NCI-H1694 (cell line): Measurements from ENCODE around the gene HEATR3.

Experiments used
- DNase-seq: peaks from one replicate; lab custom pipeline; 2025; lab: John Stamatoyannopoulos, UW

HEATR3 gene

DNA sequence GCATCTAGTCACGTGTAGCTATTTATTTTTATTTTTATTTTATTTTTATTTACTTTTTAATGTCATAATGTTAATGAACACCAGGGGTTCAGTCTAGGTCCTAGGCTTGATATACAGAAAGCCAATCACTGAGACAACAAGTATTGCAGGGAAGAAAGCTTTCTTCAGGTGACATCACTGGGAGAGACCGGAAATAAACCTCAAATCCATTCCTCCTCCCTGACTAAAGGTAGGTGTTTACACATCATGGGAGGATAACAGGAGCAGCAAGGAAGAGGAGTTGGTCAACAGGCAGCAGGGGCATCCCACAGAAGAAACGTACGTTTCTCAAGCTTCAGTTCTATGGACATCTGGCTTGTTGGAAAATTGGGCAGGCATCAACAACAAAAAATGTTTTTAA lies 9.5 kb upstream of the HEATR3 start:
- DNase-seq, result no peak

DNA sequence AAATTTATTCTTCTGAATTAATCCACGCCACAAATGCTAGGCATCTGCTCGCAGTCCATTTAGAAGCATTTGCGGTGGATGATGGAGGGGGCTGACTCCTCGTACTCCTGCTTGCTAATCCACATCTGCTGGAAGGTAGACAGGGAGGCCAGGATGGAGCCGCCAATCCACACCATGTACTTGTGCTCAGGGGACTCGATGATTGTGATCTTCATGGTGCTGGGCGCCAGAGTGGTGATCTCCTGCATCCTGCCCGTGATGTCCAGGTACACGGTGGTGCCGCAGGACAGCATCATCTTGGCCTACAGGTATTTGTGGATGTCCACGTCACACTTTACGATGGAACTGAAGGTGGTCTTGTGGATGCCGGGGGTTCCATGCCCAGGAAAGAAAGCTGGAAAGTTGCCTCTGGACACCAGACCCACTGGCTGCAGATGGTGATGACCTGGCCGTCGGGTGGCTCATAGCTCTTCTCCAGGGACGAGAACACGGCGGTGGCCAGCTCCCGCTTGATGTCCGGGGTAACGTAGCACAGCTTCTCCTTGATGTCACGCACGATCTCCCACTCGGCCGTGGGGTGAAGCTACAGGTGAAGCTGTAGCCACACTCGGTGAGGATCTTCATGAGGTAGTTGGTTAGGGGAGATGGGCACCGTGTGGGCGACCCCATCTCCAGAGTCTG lies 7.5 kb upstream of the HEATR3 start:
- DNase-seq, result no peak

DNA sequence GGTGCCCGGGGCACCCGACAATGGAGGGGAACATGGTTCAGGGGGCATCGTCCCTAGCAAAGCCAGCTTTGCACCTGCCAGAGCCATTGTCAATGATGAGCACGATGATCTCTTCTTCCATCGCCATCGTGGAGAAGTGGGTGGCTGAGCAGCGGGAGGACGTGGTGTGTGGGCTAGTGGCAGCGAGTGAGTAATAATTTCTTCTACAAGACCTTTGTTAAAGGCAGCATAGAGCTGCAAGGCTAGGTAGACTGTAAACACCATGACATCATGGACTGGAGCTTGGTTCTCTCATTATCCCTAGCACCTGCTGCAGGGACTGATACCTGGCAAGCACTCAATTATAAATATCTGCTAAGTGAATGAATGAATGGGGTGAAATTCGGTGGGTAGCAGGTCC lies 6.7 kb upstream of the HEATR3 start:
- DNase-seq, result no peak

DNA sequence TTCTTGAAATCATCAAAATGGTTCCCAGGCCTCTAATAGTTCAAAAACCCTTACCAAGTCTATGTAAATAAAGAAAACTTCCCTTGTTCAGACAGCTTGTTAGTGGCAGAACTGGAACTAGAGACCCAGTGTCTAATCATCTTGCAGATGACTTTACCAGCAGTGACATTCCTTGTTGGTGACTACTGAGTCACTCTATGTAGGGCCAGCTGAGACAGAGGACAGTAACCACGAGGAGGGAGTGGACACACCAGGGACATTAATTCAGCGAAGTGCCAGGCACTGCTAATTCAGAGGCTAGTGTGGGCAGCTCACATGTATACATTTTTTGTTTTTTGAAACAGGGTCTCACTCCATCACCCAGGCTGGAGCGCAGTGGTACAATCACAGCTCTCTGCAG lies 6.1 kb upstream of the HEATR3 start:
- DNase-seq, result no peak

DNA sequence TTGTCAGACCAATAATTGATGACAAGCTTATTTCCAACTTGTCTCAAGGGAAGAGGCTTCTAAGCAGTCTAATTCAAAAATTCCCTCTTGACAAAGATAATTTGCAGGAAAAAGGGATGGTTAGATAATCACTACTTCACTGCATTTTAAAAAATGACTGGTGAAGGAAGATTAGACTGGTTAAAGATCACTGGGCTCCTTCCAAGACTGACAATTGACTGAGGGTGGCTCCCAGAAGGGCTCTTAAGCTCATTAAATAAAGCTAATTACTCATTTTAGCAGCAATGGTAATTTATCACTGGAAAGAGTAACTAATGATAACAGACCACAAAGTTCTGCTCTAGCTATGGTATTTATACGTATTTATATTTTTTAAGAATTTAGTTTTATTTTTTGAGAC lies 4.4 kb upstream of the HEATR3 start:
- no peak for DNase-seq

DNA sequence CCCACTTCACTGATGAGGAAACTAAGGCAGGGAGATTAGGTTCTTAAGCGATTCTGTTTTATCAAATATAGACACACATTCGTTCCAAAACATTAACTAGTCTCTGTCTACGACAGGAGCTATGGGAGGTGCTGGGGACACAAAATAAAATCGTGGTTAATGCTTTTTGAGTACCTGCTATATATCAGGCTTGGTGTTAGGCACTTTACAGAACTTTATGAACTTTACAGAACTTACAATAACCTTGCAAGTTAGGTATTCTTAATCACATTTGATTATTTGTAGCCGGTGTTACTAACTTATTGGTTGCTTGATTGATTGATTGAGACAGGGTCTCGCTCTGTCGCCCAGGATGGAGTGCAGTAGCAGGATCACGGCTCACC lies 538 bp upstream of the HEATR3 start:
- no peak for DNase-seq

DNA sequence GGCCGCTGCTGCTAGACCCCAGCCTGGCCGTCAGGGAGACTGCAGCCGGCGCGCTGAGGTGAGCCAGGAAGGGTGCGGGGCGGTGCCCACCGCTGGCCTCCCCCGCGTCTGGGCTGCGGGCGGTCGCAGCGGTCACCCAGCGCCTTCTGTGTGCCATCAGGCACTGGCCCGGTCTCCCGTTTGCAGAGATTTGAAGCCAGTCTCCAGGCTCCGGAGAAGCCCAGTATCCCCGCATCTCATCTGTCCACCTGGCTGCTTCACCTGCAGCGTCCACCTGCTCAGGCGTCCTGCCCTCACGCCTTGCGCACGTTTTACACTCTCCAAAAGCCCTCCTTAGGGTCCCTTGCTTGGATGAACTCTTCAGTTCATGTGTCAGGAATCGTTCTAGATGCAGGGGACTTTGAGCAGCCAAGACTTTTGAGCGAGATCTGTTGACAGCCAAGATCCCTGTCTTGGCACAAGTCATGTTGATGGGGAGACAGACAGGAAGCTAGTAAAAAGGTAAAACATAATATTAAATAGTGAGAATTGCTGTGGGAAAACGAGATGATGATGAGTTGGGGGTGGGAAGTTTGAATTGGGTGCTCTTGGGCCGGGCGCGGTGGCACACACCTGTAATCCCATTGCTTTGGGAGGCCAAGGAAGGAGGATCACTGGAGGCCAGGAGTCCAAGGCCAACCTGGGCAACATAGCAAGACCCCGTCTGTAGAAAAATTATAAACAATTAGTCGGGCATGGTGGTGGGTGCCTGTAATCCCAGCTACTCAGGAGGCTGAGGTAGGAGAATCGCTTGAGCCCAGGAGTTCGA lies 916 bp downstream of the HEATR3 start:
- no peak for DNase-seq

DNA sequence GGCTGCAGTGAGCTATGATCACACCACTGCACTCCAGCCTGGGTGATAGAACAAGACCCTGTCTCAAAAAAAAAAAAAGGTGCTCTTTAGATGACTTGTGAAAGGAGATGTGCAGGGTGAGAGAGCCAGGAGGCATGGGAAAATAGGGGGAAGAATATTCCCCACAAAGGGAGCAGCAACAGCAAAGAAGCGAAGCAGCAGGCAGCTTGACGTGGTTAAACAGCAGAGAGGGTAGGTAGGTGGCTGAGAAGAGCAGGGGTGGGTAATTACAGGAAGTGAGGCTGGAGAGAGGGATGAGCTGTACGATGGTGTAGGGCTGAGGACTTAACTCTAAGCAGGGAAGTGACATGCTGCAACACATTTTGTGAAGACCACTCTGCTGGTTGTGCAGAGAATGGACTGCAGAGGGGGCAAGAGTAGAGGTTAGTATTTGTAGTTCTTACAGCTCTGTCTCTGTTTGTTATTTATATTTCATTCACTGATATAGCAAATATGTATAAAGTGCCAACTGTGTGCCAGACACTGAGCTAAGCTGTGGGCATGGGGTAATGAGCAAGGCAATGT lies 1.6 kb downstream of the HEATR3 start:
- DNase-seq, result peak; percentile 41

DNA sequence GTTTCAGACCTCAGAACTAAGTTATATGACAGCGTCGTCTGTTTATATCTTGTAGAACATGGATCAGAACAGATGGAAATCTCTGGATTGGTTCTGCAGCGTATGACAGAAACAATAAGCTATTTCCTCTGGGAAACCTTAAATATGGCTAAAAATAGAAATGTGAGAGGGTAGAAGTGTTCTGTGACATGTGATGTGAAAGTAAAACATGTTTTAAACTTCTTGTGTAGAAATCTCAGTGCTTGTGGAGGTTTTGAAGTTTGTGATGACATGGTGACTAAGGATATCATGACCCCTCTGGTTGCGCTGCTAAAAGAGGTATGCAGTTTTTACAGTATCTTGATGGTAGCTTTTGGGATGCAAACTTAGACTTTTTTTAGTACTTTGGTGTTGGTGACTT lies 2.8 kb downstream of the HEATR3 start:
- DNase-seq, result no peak

DNA sequence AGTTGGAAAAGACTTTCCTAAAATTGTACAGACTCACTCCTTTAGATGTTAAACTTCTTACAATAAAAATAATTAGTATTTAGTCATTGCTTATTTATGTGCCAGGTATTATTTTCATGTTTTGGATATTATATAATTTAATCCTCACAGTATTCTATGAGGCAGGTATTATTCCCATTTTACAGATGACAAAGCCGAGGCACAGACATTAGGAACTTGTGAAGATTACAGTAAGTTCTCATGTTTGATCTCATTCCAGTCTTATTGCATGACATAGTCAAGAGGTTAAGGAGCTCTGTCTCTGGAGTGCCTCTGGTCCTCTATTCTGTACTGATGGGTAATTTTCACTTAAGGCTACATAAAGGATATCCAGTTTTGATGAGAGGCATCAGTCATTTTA lies 3.3 kb downstream of the HEATR3 start:
- DNase-seq, result no peak

DNA sequence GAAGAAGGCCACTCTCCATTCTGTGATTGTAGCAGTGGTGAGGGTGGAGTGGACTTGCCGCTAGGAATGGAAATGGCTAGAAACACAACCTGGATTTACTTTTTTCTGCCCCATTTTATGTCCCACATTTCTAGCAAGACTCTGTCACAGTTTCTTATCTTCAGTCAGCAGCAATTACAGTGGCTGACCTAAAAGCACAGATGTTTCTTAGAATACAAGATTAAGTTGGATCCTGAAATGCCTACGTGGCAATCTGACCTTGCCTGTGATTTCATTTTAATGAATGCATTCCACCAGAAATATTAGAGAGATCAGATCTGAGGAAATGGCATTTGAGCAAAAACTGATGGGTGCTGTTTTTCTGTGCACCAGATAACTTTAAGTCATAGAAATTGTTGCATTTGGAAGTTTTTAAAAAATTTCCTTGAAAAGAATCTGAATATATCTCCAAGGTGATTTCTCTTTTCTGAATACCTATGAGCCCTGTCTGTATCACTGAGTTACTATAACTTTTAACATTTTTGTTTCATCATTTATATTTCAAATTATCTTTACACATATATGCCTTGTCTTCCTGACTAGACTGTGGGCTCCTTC lies 5.4 kb downstream of the HEATR3 start:
- no peak for DNase-seq

DNA sequence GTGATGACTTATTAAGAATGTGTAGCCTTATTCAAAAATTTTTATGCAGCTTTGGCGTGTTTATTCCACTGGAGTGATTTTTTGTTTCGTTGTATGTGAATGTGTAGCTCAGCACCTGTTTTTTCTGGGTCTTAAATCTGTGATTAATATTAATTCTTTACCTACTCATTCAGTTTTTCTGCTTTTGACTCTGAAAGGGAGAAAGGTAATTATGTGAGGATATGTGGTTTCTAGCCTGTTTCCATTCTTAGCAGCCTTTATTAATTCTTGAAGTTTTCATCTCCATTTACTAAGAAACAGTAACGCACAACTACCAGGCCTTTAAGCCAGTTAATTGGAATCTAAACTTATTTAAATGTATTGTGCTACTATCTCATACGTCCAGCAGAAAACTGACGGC lies 7.0 kb downstream of the HEATR3 start:
- DNase-seq, result no peak

DNA sequence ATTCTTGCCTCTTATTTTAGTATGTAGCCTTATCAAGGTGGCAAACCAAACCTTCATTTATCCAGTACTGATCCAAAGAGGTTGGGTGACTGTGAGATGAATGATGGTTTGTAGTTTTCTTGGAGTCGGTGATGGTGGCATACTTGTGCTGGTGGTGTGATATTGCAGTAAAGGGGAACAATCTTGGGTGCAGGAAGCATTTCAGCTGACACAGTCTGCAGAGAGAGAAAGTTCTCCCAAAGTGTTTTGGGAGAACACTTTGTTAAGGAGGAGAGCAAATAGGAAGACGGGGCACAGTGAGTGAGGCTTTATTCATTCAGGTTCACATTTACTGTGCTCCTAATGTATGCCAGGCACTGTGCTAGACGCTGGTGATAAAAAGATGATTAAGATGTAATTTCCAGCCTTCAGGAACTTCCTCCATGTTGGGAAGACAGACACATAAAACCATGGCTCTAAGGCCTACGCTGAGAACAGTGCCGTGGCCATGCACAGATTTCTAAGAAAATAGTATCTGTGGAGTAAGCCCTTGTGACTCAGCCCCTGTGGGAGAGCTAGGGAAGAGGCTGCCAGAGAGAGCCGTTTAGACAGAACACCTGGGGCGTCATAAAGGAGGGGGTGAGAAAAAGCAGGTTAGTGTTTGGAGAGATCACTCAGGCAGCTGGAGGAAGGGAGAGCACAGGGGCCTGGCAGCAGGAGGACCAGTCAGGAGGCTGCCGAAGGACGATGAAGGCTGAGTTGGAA lies 13.8 kb downstream of the HEATR3 start:
- DNase-seq, result no peak

DNA sequence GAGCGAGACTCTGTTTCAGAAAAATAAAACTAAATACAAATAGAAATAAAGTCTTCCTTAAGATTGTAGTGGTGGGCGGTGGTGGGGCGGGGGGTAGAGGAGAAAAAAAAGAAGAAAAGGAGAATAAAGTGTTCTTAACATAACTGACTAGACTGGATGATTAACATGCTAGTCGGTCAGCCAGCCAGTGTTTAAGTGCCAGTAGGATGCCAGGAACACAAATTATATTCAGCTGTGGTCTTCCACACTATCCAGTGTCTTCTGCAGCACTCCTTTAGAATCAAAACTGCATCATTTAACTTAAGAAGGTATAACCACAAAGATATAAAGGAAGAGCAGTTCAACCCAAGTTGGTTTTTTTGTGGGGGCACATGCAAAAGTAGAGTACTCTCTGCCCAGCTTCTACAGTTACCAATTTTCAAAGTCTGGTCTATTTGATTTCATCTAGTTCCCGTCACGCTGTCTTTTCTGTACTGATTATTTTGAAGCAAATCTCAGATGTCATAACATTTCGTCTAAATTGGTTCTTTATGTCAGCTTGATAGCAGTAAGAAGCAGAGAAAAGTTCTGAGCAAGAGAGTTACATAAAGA lies 15.8 kb downstream of the HEATR3 start:
- no peak for DNase-seq

DNA sequence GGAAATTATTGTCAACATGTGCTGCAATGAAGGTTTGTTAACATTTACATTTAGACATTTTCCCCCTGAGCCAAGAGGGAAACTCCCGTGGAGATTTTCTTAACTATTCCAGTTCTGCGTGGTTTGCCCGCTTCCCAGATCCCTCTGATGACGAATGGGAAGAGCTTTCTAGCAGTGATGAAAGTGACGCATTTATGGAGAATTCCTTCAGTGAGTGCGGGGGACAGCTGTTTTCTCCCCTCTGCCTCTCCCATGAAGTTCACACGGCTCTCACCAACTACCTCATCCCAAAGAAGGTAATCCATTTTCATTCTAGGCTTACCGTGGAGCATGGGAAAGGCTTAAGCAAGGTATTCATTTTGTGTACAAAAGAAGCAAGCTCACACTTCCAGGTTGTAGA lies 18.2 kb downstream of the HEATR3 start:
- no peak for DNase-seq

DNA sequence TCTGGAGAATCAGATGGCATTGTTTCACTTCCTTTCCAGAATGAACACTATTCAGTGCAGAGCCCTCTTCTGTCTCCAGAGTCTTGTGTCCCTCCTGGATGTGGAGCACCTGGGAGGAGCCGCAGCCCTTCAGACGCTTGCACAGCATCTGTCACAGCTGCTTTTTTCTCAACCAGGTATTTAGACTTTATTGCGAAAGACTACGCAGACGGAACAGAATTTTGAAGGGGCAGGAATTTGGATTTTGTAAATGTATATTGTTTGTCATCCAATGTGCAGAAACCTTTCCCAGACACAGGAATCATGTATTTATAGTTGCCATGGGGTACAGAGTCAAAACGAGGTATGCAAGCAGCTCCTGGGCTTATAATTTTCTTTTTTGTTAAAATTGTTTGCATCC lies 20.4 kb downstream of the HEATR3 start:
- DNase-seq, result no peak

DNA sequence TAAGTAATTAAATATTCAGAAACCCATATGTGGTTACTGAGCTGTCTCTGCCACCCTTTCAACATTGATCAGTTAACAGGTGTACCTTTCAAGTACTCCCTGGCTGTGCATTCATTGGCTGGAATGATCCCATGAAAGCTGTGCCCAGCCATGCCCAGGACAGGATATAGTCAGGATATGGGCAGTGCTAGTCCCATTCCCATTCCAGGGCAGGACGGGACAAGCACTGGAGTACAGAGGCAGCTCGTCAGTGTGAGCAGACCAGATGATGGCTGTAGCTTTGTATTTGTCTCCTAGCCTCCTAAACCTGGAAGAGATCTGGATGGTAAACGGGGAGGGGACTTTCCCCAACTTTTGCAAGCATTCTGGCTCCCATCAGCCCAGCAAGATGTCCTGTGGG lies 22.5 kb downstream of the HEATR3 start:
- DNase-seq, result no peak

DNA sequence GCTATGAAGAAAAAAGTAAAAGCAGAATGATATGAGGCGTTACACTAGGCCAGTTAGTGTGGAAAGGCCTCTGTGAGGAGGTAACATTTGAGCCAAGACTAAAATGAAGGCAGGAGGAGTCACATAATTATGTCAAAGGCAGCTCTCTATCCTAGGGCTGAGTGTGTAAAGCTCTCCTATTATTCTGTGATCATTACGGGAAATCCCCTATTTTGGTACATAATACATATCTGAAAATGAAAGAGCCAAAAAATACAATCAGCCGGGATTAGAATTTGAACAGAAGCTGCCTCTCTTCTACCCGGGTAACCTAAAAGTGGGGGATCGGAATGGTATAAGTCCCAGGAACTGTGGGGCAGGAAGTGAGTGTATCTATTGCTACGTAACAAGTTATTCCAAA lies 27.1 kb downstream of the HEATR3 start:
- no peak for DNase-seq

DNA sequence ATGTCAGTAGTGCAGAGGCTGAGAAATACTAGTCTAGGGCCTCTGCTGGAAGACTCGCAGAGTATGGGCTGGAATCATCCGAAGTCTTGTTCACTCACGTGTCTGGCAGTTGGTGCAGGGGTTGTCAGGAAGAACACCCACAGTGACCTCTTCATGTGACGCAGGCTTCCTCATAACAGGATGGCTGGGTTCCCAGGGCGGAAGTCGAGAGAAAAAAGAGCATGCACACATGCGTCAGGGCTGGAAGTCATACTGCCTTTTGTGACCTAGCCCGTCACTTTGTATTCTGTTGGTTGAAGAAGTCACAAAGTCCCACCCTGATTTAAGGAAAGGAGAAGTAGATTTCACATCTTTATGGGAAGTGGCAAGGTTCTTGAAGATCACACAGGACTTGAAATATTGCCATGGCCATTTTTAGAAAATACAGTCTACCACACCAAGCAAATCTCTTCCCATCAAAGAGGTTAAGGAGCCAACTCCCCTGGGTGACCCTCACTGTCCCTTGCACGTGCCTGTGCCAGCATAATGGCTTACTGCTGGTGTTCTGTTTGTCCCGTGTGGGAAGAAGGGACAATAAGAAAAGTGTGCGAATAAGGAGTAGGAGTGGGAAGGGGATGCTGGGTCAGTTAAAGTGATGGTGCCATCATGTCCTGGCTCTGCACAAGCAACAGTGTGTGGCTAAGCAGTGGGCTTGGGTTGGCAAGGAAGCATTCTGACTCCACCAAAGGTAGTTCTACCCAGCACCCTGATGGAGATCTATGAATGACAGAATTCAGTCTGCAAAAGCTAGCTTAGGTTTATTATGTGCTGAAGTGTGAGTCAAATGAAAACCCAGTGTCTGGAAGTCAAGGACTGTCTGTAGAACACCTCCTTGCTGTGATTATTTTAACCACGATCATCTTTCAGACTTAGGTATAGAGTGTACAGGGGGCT lies 28.1 kb downstream of the HEATR3 start:
- no peak for DNase-seq

DNA sequence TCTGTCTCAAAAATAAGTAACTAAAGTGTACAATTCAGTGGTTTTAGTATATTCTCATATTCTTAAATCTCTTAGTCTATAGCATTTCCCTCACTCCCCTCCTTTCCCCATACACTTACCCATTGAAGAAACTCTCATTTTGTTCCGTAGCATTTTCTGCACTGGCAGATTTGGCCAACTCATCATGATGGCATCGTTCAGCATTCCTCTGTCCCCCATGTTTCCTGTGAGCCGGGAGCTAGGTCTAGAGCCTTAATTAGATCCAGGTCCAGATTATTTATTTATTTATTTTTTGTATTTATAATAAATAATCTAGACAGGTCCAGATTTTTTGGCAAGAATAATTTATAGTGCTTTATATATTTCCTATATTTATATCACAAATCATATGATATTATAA lies 31.0 kb downstream of the HEATR3 start:
- DNase-seq, result no peak
